ENCODE data around the gene DSC3.

- TF ChIP-seq NFIX (CRISPR knock-in tag; IDR thresholded peaks at IDR 0.05; ENCODE audit: low read depth) (no peak), ZNF133 (CRISPR knock-in tag; IDR thresholded peaks at IDR 0.05) (no peak), MTF1 (CRISPR knock-in tag; IDR thresholded peaks at IDR 0.05; ENCODE audit: borderline replicate concordance) (no peak), BRD9 (IDR thresholded peaks at IDR 0.05; ENCODE audit: low read depth, partially characterized antibody) (no peak), NFIC (IDR thresholded peaks at IDR 0.05) (no peak), DEAF1 (CRISPR knock-in tag; IDR thresholded peaks at IDR 0.05) (no peak; the same call in 1 of the 2 replicates), REST (IDR thresholded peaks at IDR 0.05; ENCODE audit: borderline replicate concordance) (peak; percentile 48; the same call in 1 of the 2 replicates), REST (CRISPR knock-in tag; IDR thresholded peaks at IDR 0.05; ENCODE audit: low read depth) (no peak), CTCF (IDR thresholded peaks at IDR 0.05 in 2 of 3, conservative IDR thresholded peaks at IDR 0.05 in 1 of 3; ENCODE audit: insufficient read depth in 2 of 3, low read depth in 1 of 3, low read length in 3 of 3) (peak; percentile 39 to 67 (median 47); a peak in 5 of 6 replicates), GABPA (tag; conservative IDR thresholded peaks at IDR 0.05; ENCODE audit: low read depth) (no peak), U2AF2 (optimal IDR thresholded peaks at IDR 0.05; ENCODE audit: low read depth, low read length) (no peak), WHSC1 (IDR thresholded peaks at IDR 0.05; ENCODE audit: low read length) (no peak), YBX1 (IDR thresholded peaks at IDR 0.05) (no peak)
Measured at GRCh38 chr18:30970196-30970816, 72.2 kb downstream of the DSC3 start.
